ENCODE measurements around the gene SOWAHC.
"Not testable (repeated sequence)": the region's sequence is repeated elsewhere in the genome, so short reads cannot be mapped to it uniquely, and the experiment has no call there.

Gene SOWAHC

GRCh38 chr2:109615637-109616144 is 1.5 kb downstream of the SOWAHC start:
- in situ Hi-C loops (cut with MboI; ENCODE audit: low sequenced_read_pairs), result no loop called here

GRCh38 chr2:109616184-109616583 is 2.0 kb downstream of the SOWAHC start:
- in situ Hi-C loops (cut with MboI; ENCODE audit: low sequenced_read_pairs), result no loop called here

GRCh38 chr2:109619032-109619615 is 5.0 kb downstream of the SOWAHC start:
- in situ Hi-C loops (cut with MboI; ENCODE audit: low sequenced_read_pairs), result no loop called here

- in situ Hi-C loops (cut with MboI; ENCODE audit: low sequenced_read_pairs), result no loop called here
Measured at GRCh38 chr2:109623297-109623696, 9.1 kb downstream of the SOWAHC start.

GRCh38 chr2:109623923-109624322 is 9.8 kb downstream of the SOWAHC start:
- in situ Hi-C loops (cut with MboI; ENCODE audit: low sequenced_read_pairs), result no loop called here

- in situ Hi-C loops (cut with MboI; ENCODE audit: low sequenced_read_pairs), result no loop called here
Measured at GRCh38 chr2:109624339-109624738, 10.2 kb downstream of the SOWAHC start.

GRCh38 chr2:109628321-109628720 is 14.2 kb downstream of the SOWAHC start:
- in situ Hi-C loops (cut with MboI; ENCODE audit: low sequenced_read_pairs), result not testable (repeated sequence)

- in situ Hi-C loops (cut with MboI; ENCODE audit: low sequenced_read_pairs), result no loop called here
Measured at GRCh38 chr2:109629867-109630266, 15.7 kb downstream of the SOWAHC start.

- in situ Hi-C loops (cut with MboI; ENCODE audit: low sequenced_read_pairs), result no loop called here
Measured at GRCh38 chr2:109630441-109631430, 16.6 kb downstream of the SOWAHC start.

- in situ Hi-C loops (cut with MboI; ENCODE audit: low sequenced_read_pairs), result no loop called here
Measured at GRCh38 chr2:109631741-109632140, 17.6 kb downstream of the SOWAHC start.

GRCh38 chr2:109632158-109632789 is 18.1 kb downstream of the SOWAHC start:
- in situ Hi-C loops (cut with MboI; ENCODE audit: low sequenced_read_pairs), result no loop called here

GRCh38 chr2:109633284-109633961 is 19.3 kb downstream of the SOWAHC start:
- in situ Hi-C loops (cut with MboI; ENCODE audit: low sequenced_read_pairs), result no loop called here

GRCh38 chr2:109635426-109636304 is 21.5 kb downstream of the SOWAHC start:
- in situ Hi-C loops (cut with MboI; ENCODE audit: low sequenced_read_pairs), result no loop called here

- in situ Hi-C loops (cut with MboI; ENCODE audit: low sequenced_read_pairs), result no loop called here
Measured at GRCh38 chr2:109636317-109636716, 22.2 kb downstream of the SOWAHC start.

- in situ Hi-C loops (cut with MboI; ENCODE audit: low sequenced_read_pairs), result no loop called here
Measured at GRCh38 chr2:109637749-109638570, 23.8 kb downstream of the SOWAHC start.

- in situ Hi-C loops (cut with MboI; ENCODE audit: low sequenced_read_pairs), result no loop called here
Measured at GRCh38 chr2:109638795-109639194, 24.6 kb downstream of the SOWAHC start.

GRCh38 chr2:109640000-109640399 is 25.8 kb downstream of the SOWAHC start:
- in situ Hi-C loops (cut with MboI; ENCODE audit: low sequenced_read_pairs), result not testable (repeated sequence)

- in situ Hi-C loops (cut with MboI; ENCODE audit: low sequenced_read_pairs), result no loop called here
Measured at GRCh38 chr2:109644571-109645275, 30.6 kb downstream of the SOWAHC start.

Data from hTERT RPE-1 (cell line).